Parathyroid adenoma (tissue), 2 donors: ENCODE measurements around the gene CD7.

Experiments used
- H2AFZ ChIP-seq: fragments of 300-600 bp; sonication (generic); one replicate; pipeline ENCODE4 v1.7.0; 2017; ENCODE audit warnings: antibody characterized with exemption, mild to moderate bottlenecking
- H3K27ac ChIP-seq: fragments of 300-600 bp; sonication (generic); one replicate; pipeline ENCODE4 v1.7.0; 2017
- H3K27me3 ChIP-seq: fragments of 300-600 bp; sonication (generic); one replicate; pipeline ENCODE4 v1.7.0; 2017; ENCODE audit warnings: low read length; ENCODE audit not compliant: control insufficient read depth, insufficient read depth
- H3K36me3 ChIP-seq: fragments of 300-600 bp; sonication (generic); one replicate; pipeline ENCODE4 v1.7.0; 2017; ENCODE audit warnings: low read length; ENCODE audit not compliant: control insufficient read depth, insufficient read depth
- H3K4me1 ChIP-seq: fragments of 300-600 bp; sonication (generic); one replicate; pipeline ENCODE4 v1.7.0; 2017; ENCODE audit warnings: control low read depth
- H3K4me2 ChIP-seq: fragments of 300-600 bp; sonication (generic); one replicate; pipeline ENCODE4 v1.7.0; 2017; ENCODE audit warnings: low read length
- H3K4me3 ChIP-seq: fragments of 300-600 bp; sonication (generic); one replicate; pipeline ENCODE4 v1.7.0; 2017; ENCODE audit warnings: low read depth, low read length
- H3K79me2 ChIP-seq: fragments of 300-600 bp; sonication (generic); one replicate; pipeline ENCODE4 v1.7.0; 2017; ENCODE audit warnings: control low read depth
- H3K9ac ChIP-seq: fragments of 300-600 bp; sonication (generic); one replicate; pipeline ENCODE4 v1.7.0; 2017; ENCODE audit warnings: mild to moderate bottlenecking
- H3K9me3 ChIP-seq: fragments of 300-600 bp; sonication (generic); one replicate; pipeline ENCODE4 v1.7.0; 2017; ENCODE audit warnings: low read length; ENCODE audit not compliant: control insufficient read depth
- TF ChIP-seq, protein P1 (sequence below): fragments of 300-600 bp; sonication (generic); IDR thresholded peaks from one replicate; pipeline ENCODE4 v1.7.0; 2017; ENCODE audit warnings: antibody characterized with exemption, mild to moderate bottlenecking
- donor health status: primary hyperparathyroidism.

The CD7 gene

DNA sequence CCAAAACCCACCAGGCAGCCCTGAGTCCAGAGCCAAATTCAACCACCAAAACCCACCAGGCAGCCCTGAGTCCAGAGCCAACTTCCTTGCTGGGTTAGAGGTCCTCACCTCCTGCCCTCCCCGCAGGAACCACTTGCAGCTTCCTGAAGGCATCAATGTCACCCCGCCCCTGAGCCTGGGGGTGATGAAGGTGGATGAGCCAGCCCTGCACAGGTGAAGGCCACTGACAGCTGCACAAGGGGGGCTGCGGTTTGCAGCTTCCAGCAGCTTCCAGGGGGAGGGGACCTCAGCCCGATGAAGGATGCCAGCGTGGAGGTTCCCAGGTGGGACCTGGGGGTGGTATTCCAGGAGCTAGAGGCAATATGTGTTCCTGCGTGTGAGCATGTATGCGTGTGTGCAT lies 36.3 kb downstream of the CD7 start:
- Histone ChIP-seq H3K27ac (no peak overlapping the region), H3K9ac (no peak overlapping the region), H3K36me3 (no peaks in the 10 kb centered on the region), H3K4me2 (no peak overlapping the region), H3K9me3 (no peaks in the 10 kb centered on the region), H3K4me3 (no peak overlapping the region), H3K4me1 (peaks cover 10% of the 10 kb centered on the region), H2AFZ (no peak overlapping the region), H3K27me3 (no peaks in the 10 kb centered on the region), H3K79me2 (no peaks in the 10 kb centered on the region)
- TF ChIP-seq, protein P1, sequence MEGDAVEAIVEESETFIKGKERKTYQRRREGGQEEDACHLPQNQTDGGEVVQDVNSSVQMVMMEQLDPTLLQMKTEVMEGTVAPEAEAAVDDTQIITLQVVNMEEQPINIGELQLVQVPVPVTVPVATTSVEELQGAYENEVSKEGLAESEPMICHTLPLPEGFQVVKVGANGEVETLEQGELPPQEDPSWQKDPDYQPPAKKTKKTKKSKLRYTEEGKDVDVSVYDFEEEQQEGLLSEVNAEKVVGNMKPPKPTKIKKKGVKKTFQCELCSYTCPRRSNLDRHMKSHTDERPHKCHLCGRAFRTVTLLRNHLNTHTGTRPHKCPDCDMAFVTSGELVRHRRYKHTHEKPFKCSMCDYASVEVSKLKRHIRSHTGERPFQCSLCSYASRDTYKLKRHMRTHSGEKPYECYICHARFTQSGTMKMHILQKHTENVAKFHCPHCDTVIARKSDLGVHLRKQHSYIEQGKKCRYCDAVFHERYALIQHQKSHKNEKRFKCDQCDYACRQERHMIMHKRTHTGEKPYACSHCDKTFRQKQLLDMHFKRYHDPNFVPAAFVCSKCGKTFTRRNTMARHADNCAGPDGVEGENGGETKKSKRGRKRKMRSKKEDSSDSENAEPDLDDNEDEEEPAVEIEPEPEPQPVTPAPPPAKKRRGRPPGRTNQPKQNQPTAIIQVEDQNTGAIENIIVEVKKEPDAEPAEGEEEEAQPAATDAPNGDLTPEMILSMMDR, result no peak

DNA sequence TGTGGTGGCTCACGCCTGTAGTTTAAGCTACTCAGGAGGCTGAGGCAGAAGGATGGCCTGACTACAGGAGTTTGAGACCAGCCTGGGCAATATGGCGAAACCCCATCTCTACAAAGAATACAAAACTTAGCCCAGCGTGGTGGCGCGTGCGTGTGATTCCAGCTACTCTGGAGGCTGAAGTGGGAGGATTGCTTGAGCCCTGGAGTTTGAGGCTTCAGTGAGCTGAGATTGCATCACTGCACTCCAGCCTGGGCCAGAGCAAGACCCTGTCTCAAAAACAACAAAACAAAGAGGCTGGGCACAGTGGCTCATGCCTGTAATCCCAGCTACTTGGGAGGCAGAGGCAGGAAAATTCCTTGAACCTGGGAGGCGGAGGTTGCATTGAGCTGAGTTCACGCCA lies 36.9 kb downstream of the CD7 start:
- Histone ChIP-seq H3K79me2 (no peaks in the 10 kb centered on the region), H3K9me3 (no peaks in the 10 kb centered on the region), H3K36me3 (no peaks in the 10 kb centered on the region), H3K4me2 (no peak overlapping the region), H3K27ac (no peak overlapping the region), H3K4me3 (no peak overlapping the region), H3K4me1 (peaks cover 10% of the 10 kb centered on the region), H3K27me3 (no peaks in the 10 kb centered on the region), H2AFZ (no peak overlapping the region), H3K9ac (no peak overlapping the region)
- TF ChIP-seq, protein P1, result no peak

DNA sequence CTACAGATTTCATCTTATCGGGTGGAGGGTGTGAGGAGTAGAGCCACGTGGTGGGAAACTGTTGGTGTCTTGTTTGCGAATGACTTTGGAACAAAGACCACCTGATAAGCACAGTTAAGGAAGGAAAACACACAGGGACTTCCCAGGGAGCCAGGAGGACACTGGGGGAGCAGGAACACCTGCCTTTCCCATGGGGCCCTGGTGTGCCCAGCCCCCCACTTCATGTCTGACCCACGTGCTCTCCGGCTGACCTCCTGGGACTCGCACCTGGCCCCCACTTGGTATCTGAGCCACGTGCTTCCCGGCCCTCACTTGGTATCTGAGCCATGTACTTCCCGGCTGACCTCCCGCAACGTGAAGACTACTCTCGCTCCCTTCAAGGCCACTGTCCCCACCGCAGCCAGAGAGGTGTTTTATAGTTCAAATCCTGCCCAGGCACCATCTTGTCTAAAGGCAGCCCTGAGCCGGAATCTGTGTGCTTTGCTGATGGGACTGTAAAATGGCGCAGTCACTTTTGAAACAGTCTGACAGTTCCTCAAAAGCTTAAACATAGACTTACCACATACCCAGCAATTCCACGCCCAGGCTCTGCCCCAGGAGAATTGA lies 38.5 kb downstream of the CD7 start:
- H3K4me3 ChIP-seq, result no peak overlapping the region

DNA sequence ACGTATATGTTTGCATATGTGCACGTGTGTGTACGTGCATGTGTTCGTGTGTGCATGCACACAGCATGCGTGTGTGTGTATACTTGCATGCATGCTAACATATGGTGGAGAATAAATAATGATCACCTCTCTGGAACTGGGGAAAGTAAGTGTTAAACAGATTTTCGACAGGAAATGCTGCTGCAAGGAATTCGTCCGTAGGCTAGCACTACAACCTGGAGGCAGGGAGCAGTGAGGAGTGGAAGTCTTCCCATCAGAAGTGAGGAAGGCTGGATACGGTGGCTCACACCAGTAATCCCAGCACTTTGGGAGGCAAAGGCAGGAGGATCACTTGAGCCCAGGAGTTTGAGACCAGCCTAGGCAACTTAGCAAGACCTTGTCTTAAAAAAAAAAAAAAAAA lies 39.1 kb downstream of the CD7 start:
- Histone ChIP-seq H3K79me2 (peaks cover 5% of the 10 kb centered on the region), H3K36me3 (no peaks in the 10 kb centered on the region), H3K4me3 (no peak overlapping the region), H3K4me1 (peaks cover 7% of the 10 kb centered on the region), H3K9ac (no peak overlapping the region), H2AFZ (no peak overlapping the region), H3K9me3 (no peaks in the 10 kb centered on the region), H3K4me2 (no peak overlapping the region), H3K27me3 (no peaks in the 10 kb centered on the region), H3K27ac (no peak overlapping the region)
- TF ChIP-seq, protein P1, result no peak

More for the DNA sequence above, 38.5 kb downstream of the CD7 start:
- H3K9ac ChIP-seq, result no peak overlapping the region
- H3K27ac ChIP-seq, result no peak overlapping the region
- H3K4me2 ChIP-seq, result no peak overlapping the region
- peaks cover 5% of the 10 kb centered on the region for H3K79me2 ChIP-seq
- H3K36me3 ChIP-seq, result no peaks in the 10 kb centered on the region
- H3K9me3 ChIP-seq, result no peaks in the 10 kb centered on the region
- no peak overlapping the region for H2AFZ ChIP-seq
- TF ChIP-seq, protein P1, result no peak
- peaks cover 10% of the 10 kb centered on the region for H3K4me1 ChIP-seq
- H3K27me3 ChIP-seq, result no peaks in the 10 kb centered on the region

DNA sequence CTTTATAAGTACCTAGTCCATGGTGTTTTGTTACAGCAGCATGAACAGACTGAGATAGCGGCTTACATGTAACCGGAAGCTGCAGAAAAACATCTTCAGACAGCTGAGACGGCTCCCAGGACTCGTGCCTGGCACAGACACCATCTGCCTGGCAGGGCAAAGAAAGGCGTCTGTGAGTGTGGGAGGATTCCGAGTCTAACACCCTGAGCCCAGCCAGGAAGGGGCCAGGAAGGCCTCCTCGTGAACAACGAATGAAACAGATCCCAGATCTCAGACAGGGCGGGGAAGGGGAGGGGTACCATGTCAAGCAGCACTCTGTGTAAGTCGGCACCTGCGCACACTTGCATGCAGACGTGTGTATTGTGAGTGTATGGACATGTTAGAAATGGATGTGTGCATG lies 39.6 kb downstream of the CD7 start:
- Histone ChIP-seq H3K4me1 (peaks cover 2% of the 10 kb centered on the region), H3K4me3 (no peak overlapping the region)

More for the DNA sequence above, 39.6 kb downstream of the CD7 start:
- H3K27me3 ChIP-seq, result no peaks in the 10 kb centered on the region
- H3K79me2 ChIP-seq, result peaks cover 8% of the 10 kb centered on the region
- H3K9ac ChIP-seq, result no peak overlapping the region
- H2AFZ ChIP-seq, result no peak overlapping the region
- no peaks in the 10 kb centered on the region for H3K36me3 ChIP-seq
- no peaks in the 10 kb centered on the region for H3K9me3 ChIP-seq
- TF ChIP-seq, protein P1, result no peak
- no peak overlapping the region for H3K4me2 ChIP-seq
- H3K27ac ChIP-seq, result no peak overlapping the region
